GM21515 (cell line): ENCODE measurements around the gene IQCK.

ENCODE experiments used
- ATAC-seq: cut with Tn5 transposase; IDR thresholded peaks from one replicate; pipeline ENCODE4 v1.9.1; 2021; ENCODE audit not compliant: unreplicated experiment

The IQCK gene

GRCh38 chr16:19698480-19699465 is 19.3 kb upstream of the IQCK start:
- no peak for ATAC-seq

- no peak for ATAC-seq
These were observed 18.6 kb upstream of the IQCK start for GRCh38 chr16:19699472-19699871.

DNA sequence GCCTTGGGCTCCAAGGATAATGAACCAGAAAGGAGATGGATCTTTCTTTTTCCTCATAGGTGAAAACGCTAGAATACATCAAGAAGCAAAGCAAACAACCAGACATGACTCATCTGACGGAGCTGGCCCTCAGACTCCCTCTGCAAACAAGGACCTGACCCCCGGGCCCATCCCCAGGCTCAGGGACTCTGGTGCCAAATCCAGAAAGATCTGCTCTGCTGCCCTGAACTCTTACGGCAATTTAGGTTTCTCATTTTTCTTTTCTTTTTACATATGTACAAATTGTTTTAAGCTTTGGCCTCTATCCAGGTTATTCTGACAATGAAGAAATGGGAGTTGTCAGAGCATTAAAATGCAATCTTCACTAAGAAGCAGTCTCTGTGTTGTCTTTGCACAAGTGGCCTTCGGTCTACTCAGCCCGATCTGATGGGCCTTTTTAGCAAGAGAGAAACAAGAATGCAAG is 17.7 kb upstream of the IQCK start:
- no peak for ATAC-seq

- no peak for ATAC-seq
These were observed 17.0 kb upstream of the IQCK start for GRCh38 chr16:19701091-19701490.

DNA sequence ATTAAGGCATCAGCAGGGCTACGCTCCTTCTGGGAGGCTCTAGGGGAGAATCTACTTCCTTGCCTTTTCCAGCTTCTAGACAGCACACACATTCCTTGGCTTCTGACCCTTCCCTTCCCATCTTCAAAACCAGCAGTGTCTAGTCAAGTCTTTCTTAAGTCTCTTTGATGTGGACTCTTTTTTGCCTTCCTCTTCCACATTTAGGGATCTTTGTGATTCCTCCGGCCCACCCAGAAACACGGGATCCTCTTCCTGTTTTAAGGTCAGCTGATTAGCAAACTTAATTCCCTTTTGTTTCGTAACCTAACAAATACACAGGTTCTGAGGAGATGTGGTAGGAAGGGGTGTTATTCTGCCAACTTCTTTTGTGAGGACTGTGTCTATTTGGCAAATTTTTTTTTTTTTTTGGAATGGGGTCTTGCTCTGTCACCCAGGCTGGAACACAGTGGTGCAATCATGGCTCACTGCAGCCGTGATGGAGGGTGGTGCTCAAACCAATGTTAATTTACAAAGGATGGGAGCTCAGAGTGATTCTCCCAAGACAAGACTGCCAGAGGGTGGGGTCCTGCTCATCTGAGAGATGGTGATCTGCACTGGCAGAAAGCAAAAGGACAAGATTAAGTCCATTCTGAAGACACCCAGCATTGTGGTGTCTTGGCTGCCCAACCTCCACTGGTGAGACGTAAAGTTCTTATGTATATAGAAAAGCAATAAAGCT is 14.7 kb upstream of the IQCK start:
- ATAC-seq = no peak

GRCh38 chr16:19704321-19705145 is 13.5 kb upstream of the IQCK start:
- ATAC-seq = no peak

DNA sequence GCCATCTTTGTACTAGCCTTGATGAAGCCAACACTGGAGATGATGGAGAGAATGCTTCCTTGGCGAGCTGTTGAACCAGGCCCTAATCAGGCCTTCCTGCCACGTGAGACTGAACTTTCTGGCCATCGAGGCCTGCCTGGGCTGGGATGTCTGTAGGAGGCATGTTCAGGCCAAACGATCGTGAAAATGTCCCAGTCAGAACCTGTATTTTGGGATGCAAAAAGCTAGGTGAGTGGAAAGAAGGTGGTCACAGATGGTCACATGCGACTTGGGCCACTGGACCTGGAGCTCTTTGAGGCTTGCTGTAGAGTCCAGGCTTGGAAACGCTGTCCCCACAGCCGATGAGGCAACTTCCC is 12.9 kb upstream of the IQCK start:
- ATAC-seq = no peak

DNA sequence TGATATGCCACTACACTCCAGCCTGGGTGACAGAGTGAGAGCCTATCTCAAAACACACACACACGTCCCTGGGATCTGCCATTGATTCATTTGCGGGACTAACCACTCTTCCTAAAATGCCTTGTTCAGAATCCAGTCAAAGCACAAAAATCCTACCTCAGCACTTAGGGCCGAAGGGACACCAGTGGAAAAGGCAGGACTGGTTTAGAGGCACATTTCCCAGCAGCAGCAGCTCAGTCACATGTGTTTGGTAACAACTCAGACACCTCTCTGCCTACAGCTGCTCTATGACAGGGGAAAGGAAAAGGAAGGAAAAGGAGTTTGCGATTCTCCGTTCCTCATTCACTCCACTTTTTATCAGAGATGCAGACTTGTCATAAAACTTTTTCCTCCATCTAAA is 12.2 kb upstream of the IQCK start:
- ATAC-seq = no peak

GRCh38 chr16:19706846-19707245 is 11.2 kb upstream of the IQCK start:
- ATAC-seq = no peak

GRCh38 chr16:19707569-19708295 is 10.3 kb upstream of the IQCK start:
- ATAC-seq = no peak

DNA sequence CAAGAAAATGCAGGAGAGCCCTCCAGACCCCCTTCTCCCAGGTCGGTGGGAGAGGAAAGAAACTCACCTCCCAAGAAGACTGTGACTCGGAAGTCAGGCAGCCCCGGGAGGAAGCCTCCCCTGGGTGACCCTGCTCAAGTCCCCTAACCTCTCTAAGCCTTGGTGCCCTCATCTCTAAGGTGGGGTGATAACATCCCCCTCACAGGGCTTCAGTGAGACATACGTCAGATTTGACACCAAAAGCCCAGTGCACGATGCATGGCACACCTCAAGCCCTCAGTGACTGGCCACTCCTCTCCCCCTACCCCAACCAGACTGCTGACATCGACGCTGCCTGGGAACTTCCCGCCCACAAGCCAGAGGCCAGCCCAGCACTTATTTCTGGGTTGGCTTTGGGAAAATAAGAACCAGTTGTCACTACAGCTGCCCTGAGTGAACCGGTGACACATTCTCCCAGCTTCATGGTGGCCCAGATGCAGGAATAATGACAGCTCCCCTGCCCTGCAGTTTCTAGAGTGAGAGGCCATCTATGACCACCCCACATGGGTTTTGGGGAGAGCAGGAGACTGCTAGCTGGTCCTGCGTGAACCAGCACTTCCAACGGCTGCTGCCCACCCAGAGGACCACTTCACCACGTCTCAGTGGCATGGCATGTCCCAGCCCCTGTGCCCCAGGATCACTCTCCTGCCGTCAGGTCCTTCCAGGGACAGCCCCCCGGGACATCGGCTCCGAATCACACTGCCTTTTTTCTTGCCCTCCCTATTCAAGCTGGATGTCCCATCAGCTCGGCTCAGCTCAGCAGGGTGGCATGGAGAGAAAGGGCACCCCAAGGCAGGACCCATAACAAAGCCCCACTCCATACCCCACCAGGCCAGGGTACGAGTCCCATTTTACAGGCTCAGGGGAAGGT is 9.5 kb upstream of the IQCK start:
- ATAC-seq = no peak

GRCh38 chr16:19709381-19710136 is 8.5 kb upstream of the IQCK start:
- ATAC-seq = no peak

DNA sequence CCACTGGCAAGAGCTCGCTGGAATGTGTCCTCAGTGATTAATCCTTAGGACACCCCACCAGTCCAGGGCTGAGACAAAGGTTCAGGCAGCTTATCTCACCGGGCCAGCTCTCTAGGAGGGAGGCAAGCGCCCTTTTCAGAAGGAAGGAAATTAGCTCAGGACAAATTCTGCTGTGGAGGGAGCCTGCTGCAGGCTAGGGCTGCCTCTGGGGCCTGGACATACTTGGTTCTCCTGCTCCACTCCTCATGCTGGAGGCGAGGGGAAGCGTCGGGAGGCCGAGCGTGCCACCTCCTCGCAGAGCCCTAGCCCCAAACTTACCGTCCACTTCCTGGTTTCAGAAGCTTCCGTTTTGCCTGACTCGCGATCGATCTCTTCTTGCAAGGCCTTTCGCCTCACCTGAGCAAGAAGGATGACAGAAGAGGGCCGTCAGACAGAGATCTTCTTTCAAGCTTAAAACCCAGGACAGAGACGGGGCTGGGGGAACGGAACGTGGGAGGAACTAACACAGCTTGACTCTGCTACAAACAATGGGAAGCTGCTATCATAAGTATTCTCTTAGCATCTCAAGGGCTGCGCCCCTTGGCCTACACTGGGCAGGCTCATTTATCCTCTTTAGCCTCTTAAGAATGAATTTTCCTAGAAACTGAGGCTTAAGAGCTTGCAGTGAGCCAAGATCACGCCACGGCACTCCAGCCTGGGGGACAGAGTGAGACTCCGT is 7.7 kb upstream of the IQCK start:
- ATAC-seq = no peak

GRCh38 chr16:19710991-19711545 is 7.0 kb upstream of the IQCK start:
- ATAC-seq = no peak

- no peak for ATAC-seq
These were observed 6.4 kb upstream of the IQCK start for GRCh38 chr16:19711643-19712042.

DNA sequence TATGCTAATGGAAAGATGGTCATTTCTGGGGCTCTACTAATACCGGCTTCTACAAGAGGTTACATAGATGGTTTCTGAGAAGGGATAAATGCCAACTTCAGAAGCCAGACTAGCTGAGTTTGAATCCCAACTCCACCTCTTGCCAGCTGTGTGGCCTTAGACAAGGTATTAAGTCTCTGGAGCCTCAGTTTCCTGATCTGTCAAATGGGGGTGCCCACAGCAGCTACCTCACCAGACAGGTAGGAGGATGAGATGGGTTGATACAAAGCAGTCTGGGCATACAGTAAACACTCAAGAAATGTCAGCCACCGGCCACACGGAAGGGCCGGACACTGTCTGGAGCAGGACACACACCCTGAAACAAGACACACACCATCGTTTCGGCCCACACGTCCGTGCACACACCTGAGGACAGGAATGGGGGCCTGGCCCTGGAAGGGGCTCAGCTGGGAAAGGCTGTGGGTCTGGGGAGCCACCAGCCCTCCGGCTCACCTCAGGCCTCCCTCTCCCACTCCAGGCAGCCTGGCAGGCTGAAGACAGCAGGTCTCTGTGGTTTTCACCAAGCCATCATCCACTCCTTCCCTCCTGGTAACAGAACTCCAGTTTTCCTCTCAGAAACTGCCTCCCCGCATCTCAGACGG is 5.5 kb upstream of the IQCK start:
- no peak for ATAC-seq

GRCh38 chr16:19713697-19714096 is 4.4 kb upstream of the IQCK start:
- ATAC-seq = no peak
